ENCODE measurements around the gene TOM1L2.

Gene TOM1L2

DNA sequence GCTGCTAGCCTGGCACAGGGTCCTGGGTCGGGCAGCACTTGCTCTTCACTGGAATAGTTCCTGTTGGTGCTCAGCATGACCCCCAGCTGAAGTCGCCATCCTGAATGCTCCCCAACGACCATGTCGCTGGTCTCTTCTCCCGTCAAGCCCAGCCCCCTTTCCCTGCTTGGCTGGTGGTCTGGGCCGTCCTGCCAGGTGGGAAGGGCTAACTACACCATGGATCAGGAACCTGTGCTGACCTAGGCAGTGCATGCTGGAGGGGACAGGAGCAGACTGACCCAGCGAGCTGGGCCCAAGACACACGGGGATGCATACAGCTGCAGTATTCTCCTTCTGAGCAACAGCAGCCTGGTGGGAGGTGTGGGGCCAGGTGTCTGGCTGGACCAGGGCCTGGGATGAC lies 126.2 kb downstream of the TOM1L2 start:
- no peak for DNase-seq

DNA sequence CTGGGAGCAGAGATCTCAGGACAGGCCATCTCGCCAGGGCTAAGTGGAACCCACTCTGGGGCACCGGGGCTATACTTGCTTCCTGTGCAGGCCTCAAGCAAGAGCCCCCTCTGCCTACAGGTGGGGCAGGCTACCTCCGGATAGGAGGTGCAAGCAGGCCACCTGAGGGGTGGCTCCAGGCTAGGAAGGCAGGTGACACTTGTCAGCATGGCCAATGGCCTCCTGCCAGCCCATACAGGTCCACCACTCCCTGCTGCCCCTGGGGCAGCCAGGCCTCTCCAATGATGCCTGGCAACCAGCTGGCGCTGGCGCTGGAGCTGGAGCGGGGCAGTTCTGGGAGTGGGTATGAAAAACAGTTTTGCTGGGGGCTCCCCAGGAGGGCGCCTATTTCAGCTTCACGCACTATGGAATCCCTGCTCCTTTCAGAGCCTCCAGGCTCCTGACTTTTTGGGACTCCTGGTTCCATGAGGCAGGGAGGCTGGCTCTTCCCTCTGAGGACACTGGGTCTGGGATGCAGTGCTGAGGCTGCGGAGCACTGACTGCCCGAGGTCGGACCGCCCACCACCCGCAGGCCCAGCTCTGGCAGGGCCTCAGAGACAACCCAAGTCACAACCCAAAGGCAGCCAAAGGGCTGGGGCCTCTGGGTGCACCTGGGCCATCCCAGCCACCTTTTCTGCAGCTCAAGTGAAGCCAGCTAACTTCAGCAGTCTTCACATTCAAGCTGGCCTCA lies 127.0 kb downstream of the TOM1L2 start:
- no peak for DNase-seq

DNA sequence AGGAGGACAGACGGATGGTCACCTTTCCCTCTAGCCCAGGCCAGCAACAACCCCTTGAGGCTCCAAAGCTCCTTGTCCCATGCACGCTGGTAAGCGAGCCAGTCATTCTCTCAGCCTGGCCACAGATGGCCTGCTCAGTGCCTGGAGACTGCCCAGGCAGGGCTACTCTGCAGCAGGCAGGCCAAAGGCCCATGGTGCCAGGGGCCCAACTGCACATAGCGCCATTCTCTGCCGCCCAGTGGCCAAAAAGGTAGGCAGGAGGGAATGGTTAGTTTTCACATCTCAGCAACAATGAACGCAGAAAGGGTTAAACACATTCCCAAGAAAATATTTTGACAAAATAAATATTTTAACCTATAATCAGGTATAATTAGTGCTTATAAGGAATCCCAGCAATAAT lies 127.7 kb downstream of the TOM1L2 start:
- DNase-seq = no peak

DNA sequence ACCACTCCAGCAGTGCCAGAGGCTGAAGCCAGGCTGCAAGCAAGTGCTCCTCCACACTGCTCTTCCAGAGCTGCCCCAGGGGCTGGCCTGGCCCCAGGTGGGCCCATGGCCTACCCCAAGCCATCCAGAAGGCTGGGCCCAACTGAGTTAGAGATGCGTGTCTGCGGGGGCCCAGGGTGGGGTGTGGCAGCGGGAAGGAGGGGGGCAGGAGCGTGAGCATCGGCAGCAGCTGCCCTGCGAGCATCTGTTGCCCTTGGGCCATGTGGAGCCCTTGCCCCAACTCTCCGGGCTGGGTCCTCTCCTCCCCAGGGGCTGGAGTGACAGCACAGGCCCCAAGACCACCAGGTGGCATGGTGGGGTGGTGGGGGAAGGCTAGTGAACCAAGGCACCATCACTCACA lies 128.1 kb downstream of the TOM1L2 start:
- DNase-seq = no peak

DNA sequence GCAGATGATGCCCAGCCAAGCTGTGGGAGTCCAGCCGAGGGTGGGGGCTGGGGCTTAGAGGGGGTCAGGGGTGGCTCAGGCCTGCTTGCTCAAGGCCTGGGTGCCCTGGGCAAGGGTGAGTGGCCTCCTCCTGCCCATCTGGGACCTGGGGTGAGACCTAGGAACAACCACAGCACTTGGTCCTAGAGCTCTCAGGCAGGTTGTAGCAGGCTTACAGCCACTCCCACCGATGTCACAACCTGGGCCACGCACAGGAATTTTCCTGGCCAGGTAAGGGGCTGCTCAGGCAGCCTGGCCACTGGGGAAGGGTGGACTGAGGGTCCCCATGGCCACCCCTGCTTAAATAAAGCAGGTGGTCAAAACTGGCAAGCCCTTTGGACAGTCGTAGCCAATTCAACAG lies 129.1 kb downstream of the TOM1L2 start:
- no peak for DNase-seq

DNA sequence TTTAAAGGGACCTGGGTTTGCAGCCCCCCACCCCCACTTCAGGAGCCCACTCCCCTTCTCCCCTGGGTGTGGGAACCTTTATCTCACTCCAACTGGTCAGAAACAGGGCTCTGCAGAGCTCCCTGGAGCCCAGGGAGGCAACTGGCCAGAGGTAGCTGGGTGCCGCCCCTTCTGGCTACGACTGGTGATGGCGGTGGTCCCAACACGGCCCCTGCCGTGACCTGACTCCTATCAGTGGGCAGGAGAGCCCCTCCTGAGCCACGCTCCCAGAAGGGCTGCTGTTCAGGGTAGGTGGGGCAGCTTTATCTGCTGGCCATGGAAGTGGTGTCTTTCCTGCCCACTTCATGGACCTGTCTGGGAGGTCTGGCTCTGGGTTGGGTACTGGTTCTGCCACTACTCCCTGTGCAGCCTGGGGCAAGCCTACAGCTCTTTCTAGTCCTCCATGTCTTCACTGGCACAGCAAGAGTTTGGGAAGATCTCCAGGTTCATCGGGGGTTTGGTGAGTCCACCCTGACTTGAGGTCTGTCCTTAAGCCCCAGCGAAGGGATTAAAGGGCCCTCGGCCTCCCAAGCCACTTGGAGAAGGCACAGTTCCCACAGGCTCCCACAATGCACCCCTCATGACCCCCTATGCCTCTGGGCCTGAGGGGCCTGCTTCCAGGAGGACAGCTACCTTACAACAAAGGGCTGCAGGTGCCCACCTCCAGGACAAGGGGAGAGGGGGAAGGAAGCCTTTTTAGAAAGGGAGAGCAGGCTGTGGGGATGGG lies 129.9 kb downstream of the TOM1L2 start:
- DNase-seq = no peak

DNA sequence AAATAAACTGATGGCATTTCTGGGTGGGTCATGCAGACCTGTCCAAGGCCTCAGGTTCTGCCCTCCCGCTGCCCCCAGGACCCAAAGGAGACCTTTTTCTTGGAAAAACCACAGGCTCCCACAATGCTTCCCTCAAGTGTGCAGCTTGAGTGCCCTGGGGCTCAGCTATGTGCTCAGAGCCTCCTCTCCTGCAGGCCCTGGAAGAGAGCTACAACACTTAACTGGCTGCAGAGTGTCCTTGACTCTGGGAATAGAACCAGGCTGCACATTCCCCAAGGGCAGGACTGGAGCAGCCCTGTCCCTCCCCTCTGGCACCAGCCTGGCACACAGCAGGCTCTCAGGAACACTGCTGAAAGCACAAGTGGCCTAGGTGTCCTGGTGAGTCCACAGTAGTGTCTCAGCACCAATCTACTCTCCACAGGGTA lies 130.6 kb downstream of the TOM1L2 start:
- no peak for DNase-seq

DNA sequence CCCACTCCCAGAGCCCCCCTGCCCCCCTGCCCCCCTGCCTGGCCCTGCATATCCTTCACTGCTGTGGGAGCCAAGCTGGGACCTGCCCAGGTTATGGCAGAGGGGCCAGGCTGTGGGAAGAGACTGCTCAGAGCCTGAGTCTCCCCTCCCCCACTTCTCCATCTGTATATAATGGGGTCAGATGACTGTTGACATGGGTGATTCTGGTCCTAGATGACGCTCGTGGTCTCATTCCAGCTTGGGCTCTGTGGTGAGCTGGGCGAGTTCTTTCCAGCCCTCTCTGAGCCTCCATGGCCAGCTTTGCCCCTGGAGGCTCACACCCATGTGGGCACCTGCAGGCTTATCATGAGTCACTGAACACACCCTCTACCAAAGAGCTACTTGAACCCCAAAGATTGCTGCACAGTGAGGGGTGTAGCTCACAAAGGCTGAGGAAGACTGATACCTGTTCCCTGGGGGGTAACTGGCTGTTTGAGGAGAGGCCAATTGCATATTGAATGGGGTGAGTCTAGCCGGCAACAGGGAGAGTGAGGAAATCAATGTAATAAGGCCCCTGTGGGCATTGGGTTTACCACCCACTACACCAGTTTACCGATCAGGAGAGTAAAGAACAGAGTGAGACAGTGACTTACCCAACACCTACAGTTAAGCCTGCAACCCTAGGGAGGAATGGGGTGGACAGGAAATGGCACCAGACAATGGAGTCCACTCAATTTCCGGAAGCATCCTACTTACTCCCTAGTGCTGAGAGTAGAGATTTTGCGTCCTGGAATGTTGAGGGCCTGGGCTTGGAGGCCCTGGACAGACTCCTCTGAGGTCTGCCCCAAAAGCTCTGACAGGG lies 131.2 kb downstream of the TOM1L2 start:
- DNase-seq = no peak

DNA sequence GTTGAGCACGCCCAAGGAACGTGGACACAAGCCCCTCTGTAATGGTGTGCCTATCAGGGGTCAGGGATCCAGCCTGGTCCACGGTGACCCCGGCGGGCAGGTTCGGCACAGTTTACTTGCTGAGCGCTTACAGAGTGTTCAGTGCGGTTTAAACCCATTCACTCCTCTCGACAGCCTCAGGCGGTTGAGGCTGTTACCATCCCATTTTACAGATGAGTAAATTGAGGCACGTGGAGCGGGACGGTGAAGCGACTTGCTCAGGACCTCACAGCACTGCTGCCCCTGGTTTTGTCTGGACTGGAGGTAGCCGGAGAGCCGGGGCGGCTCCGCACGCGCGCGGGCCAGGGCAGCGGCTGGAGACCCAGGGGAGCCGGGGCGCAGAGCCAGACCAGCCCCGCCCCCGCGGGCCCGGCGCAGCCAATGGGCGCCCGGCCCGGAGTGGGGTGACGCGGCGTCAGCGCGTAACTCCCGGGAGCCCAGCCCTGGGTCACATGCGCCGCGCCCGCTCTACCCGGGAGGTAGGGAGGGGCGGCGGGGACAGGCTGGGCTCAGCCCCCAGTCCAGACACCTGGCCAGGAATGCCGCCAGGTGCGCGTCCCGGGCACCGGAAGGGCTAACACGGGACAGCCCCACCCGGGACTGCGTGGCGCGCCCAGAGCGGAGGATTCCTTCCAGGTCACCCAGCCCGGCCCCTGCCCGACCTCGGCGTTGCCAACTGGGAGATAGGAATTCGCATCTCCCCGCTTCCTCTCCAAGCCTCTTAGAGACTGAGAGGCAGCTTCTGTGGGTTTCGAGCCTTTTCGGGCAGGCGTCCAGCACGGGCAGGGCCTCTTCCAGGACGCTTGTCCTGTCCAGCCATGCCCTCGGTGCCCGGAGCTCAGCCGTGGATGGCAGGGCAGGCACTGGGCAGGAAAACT lies 132.2 kb downstream of the TOM1L2 start:
- DNase-seq = peak; percentile 84 to 86

DNA sequence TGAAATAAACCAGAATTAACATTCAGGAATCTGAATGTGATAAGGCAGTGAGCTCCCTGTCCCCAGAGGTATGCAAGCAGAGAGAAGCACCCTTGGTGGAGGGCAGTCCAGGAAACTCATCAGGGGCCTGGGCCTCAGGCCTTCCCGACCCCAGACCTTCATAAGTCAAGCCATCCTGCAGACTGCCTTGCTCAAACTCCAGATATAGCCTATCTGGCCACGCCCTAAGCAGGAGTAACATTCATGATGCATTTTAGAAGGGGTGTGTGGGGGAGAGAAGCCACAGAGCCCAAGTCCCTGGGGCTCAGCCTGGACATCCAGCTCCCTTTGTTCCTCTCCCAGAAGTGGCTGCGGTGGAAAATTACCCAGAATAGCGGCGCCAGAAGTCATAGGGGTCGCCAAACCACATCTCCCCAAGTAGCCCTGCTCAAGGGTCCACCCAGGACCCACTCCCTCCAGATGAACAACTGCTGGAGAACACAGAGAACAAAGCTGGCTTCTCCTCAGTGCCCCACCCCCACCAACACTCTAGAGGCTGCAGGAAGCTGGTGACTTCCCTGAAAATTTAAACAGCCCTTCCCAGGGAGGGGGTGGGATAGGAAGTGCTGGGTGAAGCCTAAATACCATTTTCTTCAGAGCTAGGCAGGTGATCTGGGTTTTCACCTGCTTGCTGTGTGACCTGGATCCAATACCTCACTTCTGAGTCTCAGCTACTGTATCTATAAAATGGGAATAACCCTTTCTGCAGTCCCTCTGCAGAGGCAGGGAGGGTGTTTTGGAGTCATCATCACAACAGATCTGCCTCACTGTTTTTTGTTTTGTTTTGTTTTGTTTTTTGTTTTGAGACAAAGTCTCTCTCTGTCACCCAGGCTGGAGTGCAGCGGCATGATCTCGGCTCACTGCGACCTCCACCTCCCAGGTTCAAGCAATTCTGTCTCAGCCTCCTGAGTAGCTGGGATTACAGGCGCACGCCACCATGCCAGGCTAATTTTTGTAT lies 133.9 kb downstream of the TOM1L2 start:
- peak; percentile 33 to 42 for DNase-seq

DNA sequence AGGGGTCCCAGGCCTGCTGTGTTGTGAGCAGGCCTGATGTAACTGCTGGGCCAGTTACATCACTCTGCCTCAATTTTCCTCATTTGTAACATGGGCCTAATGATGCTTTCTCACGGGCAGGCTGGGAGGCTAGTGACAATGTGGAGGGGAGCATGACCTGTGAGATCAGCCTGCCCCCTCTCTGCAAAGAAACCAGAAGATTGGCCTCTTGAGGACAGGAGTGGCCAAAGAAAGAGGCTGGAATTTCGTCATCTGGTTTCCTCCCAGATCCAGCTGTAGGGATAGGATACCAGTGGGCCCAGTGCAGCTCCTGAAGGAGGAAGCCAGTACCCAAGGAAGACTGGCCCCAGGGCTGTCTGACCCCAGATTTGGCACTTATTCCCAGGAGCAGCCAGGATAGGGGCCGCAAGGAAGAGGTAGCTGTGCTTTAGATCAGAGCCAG lies 134.8 kb downstream of the TOM1L2 start:
- DNase-seq = no peak

DNA sequence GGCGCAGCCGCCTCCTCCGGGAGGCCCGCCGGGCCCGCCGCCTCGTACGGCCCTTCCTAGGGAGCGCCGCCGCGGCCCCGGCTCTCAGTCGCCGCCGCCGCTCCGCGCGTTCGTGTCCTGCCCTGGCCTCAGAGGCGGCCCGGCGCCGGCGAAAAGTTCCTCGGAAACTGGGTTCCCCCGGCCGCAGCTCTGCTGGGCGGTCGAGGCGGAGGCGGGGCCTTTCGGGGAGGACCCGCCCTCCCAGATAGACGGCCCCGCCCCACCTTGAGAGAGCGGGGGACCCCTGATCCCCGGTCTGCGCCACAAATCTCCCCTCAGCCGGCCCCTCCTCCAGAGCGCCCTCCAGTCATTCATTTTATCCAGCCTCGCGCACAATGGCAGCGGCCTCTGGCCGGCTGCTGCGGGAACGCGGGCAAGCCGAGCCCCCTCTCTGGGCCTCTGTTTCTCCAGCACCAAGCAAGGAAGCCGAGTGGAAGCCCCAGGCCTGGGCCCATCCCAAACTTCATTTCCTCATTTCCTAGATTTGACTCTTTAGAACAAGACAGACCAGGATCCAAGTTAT lies 135.3 kb downstream of the TOM1L2 start, which contains the start of gene SREBF1:
Gene SREBF1, minus strand, starts transcription at position 169 of the 562 bp plus-strand sequence. CDS start 169 bp downstream, outside the sequence.
- peak; percentile 82 to 83 for DNase-seq

DNA sequence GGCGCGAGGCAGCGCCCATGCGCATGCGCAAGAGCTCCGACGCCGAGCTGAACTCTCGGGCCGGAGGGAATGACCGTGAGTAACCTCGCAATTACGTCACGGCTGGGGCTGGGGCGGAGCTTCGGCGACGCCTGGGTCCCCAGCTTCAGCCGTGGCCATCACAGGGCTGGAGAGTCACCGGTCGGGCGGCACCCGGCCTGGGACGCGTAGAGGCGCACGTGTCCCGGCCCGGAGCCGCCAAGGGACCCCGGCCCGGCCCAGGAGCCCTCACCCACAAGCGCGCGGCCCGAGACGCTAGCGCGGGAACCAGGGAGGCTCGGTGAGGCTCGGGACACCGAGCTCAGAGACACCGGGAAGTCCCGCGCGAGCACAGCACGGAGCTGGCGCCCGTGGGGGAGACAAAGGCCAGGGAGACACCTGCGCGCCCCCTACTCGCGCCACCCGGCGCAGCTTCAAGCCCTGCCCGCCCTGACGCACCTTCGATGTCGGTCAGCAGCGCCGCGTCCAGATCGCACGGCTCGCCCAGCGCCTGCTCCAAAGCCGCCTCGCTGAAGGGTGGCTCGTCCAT lies 135.9 kb downstream of the TOM1L2 start:
- peak; percentile 97 for DNase-seq

DNA sequence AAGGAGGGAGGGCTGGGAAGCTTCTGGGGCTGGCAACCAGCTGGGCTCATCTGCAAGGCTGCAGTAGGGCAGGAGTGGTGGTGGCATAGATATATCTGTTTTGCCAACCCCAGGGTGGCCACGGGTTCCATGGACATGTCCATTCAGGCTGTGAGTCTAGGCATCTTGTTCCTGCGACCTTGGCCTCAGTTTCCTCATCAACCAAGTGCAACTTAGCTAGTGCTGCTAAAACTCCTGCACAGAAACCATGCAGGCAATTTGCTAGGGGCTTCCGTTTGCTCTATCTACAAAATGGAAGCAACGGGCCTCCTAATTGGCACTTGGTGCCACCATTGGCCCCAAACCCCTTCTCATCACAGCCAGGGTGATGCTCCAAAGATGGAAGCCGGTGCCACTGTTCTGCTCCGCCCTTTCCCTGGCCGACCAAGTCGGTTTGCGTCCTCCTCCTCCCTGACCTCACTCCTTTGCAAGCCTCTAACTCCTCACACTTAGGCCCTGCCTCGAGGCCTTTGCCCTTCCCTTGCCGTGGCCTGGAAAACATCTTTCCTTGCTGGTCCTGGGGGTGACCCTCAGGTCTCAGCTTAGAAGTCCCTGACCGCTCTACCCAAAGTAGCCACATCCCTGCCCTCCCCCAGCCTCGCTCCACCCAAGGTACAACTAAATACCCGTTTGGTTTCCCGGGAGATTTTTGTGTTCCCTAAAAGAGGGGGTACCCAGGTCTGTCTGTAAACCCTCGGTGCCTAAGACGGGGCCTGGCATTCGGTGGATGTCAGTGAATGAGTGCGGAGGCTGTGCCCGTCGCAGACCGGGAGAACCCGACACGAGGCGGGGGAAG lies 136.6 kb downstream of the TOM1L2 start:
- no peak for DNase-seq

DNA sequence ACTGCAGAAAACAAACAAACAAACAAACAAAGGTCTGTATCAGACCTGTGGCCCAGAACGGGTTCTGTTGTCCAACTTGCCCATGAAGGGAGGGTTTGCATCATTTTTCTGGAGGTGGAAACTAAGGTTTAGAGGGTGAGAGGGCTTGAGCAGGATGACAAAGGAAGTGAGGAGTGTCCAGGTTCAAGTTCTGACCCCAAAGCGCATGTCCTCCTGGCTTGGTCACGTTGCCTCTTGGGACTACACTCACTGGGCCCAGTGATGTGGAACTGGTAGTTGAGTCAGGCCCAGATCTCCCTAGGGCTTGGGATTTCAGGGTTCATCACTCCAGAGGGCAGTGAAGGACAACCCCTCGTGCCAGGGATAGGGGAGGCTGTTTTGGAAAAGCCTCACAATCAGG lies 137.2 kb downstream of the TOM1L2 start:
- DNase-seq = no peak

DNA sequence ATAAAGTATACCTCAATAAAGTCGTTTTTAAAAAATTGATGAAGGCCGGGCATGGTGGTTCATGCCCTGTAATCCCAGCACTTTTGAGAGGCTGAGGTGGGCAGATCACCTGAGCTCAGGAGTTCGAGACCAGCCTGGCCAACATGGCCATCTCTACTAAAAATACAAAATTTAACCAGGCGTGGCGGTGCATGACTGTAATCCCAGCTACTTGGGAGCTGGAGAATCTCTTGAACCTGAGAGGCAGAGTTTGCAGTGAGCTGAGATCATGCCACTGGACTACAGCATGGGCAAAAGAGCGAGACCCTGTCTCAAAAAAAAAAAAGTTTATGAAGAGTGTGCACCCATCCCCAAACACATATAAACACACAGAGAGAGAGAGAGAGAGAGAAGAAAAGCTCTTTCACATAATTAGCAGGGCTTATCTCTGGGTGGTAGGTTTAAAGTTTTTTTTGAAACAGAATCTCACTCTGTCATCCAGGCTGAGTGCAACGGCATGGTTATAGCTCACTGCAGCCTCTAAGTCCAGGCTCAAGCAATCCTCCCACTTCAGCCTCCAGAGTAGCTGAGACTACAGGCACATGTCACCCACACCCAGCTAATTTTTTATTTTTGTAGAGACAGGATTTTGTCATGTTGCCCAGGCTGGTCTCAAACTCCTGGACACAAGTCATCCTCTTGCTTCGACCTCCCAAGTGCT lies 138.4 kb downstream of the TOM1L2 start:
- DNase-seq = no peak

DNA sequence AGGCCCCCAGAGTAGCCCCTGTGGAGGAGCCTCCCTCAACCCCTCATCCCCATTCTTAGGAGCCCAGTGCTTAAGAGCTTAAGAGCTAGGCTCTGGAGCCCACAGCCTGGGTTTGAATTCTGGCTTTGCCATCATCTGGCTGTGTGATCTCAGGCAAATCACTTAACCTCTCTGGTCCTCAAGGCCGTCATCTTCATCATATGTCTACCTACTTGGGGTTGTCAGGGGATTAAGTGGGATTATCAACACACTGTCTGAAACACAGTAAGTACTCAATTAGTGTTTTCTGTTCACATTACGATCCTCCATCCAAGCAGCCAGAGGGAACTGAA lies 140.2 kb downstream of the TOM1L2 start:
- DNase-seq = no peak

DNA sequence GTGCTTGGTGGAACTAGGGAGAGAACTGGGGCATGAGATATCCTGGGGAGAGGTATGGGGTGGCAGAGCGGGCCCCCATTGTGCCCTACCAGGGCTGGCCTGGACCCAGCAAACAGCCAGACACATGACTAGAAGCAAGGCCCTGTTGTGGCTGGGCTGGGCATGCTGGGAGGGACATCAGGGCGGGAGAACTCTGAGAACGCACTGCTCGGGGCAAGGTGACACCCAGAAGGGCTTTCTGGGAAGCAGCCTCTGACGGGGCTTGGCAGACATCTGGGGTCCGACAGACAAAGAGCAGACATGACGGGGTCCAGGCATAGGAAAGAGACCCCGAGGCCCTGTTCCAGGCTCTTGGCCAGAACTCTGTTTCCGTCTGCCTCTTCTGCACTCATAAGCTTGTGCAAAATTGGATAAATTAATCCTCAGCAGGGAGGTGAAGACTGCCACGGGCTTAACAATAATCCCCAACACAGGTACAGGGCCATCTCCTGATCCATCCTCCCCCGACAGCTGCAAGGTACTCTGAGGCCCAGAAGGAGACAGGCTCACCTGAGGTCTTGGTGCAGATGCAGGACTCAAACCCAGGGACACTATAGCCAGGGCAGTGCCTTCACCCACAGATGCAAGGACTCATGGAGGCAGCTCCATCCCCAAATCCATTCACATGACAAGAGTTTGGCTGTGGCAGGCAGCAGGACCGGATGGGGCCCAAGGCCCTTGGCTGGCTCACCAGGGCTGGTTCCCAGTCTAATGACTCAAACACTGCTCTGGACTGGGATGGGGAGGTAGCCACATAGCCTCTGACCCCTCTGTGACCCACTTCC lies 140.8 kb downstream of the TOM1L2 start:
- DNase-seq = no peak

Data from CD4-positive, alpha-beta T cell treated with Interleukin-4 for 1 hour (primary cell).